Forelimb muscle (tissue), 1 donor: ENCODE measurements around the gene ADAM11. TPM values are rescaled to one million over a fixed set of nuclear protein-coding genes. Genes with fewer than 3 reads are reported as not detected.

Experiments used
- DNase-seq: peaks from one replicate; pipeline ENCODE4 v3.0.0-alpha.2; 2013; ENCODE audit warnings: low read depth
- polyA plus RNA-seq: library from polyadenylated mRNA; unstranded; fragments of 120-200 nt; gene quantifications from one replicate; pipeline ENCODE4 v1.2.1, GENCODE V29; 2013; ENCODE audit not compliant: insufficient read length

Gene ADAM11
- polyA plus RNA-seq, 1 donor = 1.8 TPM

DNA sequence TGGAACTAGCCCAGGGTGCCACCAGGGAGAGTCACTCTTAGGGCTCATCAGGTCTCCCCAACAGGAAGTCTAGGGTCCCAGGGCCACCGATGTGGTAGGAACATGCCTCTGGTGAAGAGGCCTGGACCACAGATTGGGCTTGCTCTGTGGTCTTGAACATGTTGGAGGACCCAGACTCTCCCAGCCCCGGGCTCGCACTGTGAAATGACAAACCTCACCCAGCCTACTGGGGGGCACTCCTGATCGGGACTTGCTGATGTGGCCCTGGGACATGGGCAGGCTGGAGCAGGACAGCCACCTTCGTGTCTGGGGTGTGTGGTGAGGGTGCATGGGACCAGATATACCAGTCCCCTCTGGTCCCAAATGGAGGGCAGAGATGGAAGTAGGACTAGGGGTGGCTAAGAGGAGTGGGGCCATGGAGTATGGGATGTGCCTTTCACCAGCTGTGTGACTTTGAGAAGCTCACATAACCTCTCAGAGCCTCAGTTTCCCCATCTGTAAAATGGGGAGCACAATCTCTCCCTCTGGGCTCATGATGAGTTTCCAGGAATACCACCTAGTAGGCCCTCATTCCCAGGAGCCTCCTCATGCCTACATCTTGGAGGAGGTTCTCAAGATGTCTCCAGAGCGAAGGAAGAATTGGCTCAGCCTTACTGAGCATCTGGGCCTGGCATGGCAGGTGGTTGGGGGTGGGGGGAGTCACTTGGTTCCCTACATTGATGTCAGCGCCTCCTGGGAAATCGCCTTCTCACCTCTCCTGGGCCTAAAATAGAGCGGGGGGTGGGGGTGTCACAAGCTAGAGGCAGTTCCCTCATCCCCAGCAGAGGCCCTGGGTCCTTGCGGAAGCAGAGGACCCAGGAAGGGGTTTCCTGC, 1.5 kb upstream of the ADAM11 start:
- DNase-seq = no peak

GRCh38 chr17:44757918-44758413, 822 bp upstream of the ADAM11 start:
- DNase-seq = no peak

- no peak for DNase-seq
Measured at GRCh38 chr17:44759086-44759915, 513 bp downstream of the ADAM11 start.

DNA sequence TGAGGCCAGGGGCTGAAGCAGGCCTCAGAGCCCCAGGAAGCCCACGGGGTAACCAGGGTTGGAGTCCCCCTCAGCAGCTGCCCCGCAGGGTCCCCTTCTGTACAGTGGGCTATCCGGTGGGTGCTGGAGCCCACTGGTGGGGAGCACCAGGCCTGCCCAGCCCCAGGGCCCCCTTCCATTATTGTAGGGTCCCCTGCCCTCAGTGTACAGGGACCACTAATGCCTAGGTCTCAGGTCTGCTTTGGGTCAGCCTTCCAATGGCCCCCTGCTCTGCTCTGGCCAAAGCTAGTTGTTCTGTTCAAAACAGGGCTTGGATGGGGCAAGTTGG, 1.1 kb downstream of the ADAM11 start:
- DNase-seq = no peak

GRCh38 chr17:44760474-44761308, 1.9 kb downstream of the ADAM11 start:
- DNase-seq = no peak

- no peak for DNase-seq
Measured at GRCh38 chr17:44761932-44762810, 3.4 kb downstream of the ADAM11 start.

- DNase-seq = no peak
Measured at GRCh38 chr17:44763170-44763569, 4.4 kb downstream of the ADAM11 start.

GRCh38 chr17:44765965-44766364, 7.2 kb downstream of the ADAM11 start:
- DNase-seq = no peak

DNA sequence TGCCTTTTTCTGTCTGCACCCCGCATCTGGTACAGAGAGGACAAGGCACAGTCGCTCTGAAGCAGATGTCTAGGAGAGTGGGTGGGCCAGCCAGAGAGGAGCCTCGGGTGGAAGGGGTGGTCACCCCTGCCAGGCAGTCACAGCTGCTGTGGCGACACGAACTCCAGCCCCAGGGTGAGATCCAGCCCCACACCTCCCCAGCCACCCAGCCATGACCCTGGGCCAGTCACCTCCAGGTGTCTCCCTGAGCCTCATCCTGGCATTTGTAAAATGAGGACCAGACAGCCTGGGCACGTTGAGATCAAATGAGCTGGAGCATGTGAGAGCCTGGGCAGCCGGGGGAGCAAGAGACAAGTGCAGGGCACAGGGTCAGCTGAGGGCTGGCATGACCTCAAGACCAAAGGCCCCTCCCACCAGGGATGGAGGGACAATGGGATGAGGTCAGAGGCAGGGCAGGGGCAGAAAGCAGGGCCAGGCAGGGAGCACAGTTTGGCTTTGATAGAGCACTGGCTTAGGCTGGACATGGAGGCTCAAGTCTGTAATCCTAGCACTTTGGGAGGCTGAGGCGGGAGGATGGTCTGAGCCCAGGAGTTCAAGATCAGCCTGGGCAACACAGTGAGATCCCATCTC, 7.7 kb downstream of the ADAM11 start:
- no peak for DNase-seq

DNA sequence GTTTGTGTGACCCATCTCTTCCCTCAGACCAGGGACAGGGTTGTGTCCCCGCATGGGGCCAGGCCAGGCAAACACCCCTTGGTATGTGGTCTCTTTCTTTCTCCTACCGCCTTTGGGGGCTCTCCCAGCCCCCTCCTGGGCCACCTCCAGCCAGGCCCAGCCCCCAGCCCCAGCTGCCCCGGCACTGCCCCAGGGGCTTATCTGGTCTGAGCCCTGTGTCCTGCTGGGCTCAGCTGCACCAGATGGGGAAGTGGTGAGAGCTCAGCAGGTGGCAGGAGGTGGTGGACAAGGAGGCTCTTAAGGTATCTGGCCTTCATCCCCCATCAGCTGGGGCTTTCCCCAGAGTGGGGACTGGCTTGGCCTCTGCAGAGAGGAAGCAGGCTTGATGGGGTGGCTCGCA, 8.7 kb downstream of the ADAM11 start:
- no peak for DNase-seq

DNA sequence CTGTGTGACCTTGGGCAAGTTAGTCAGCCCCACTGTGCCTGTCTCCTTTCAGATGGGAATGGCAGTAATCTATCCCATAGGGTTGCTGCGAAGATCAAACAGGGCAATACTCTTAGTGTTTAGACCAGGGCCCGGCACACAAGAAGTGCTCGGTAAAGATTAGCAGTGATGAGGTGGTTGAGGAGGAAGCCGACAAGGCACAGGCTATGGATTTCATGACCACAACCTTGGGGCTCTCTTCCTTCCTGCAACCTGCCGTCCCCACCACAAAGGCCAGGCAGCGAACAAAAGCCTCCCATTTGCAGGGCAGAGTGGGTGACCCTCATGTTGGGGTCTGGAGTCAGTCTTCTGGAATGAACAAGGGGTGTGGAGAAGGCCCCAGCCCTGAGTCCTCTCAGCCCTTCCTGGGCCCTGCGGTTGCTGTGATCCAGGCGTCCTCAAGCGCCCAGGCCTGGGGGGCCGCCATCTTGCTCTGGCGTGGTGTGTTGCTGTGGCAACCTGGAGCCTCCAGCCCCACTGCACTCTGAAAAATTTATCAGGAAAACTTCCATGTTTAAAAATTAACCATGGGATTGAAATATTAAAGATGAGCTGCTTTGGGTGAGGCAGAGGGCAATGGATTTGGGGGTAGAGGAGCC, 9.8 kb downstream of the ADAM11 start:
- no peak for DNase-seq

GRCh38 chr17:44769230-44769629, 10.4 kb downstream of the ADAM11 start:
- no peak for DNase-seq

- no peak for DNase-seq
Measured at GRCh38 chr17:44769647-44770084, 10.9 kb downstream of the ADAM11 start.

DNA sequence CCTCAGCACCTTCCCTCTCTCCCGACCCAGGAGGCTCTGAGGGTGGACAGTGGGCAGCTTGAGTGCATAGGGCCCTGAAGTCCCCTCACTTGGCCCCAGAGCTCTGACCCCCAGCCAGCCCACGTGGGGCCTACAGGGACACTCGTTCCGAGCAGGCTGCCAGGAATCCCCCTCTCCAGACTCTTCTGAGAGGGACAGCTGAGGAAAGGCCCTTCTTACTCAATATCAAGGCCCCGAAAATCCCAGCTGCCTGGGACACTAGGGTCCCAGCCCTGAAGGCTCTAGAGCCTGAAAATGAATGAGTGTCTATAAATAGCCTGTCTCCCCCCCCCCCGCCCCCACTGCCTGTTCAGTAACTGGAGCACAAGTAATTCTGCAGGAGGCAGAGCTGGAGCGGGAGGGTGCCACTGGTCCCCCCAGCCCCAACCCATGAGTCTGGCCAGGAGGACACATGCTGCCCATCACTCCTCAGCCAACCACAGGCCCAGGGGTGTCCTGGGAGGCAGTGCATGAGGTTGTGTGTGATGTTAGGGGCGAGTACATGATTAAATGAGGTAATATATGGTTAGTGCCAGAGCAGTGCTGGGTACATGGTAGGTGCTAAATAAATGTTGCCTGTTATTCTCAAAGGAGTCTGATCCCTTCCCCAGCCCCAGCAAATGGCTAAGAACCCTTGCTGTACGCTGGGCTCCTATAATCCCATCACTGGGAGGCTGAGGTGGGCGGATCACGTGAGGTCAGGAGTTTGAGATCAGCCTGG, 11.6 kb downstream of the ADAM11 start:
- no peak for DNase-seq

- DNase-seq = no peak
Measured at GRCh38 chr17:44772308-44773045, 13.7 kb downstream of the ADAM11 start.

DNA sequence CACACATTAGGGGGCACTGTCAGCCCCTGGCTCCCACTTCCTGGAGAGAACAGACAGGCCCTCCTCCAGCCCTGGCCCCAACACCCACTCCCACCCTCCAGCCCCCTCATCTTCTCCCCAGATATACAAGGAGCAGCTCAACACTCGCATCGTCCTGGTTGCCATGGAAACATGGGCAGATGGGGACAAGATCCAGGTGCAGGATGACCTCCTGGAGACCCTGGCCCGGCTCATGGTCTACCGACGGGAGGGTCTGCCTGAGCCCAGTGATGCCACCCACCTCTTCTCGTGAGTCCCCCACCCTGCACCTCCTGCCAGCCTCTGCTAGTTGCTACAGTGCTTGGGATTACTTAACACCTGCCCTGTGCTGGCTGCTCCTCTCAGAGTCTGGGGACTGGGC, 14.4 kb downstream of the ADAM11 start:
- no peak for DNase-seq

- no peak for DNase-seq
Measured at GRCh38 chr17:44774271-44775135, 15.7 kb downstream of the ADAM11 start.
